GM12878 (cell line): ENCODE measurements around the gene C3orf20. TPM values are rescaled to one million over a fixed set of nuclear protein-coding genes. Genes with fewer than 3 reads are reported as not detected.
A peak's percentile ranks its signal among the peaks of the same experiment; 100 is the strongest.

Experiments
- CBFB ChIP-seq: IDR thresholded peaks from 2 replicates; pipeline ENCODE4 v1.6.1; 2016; ENCODE audit warnings: antibody characterized with exemption, low read depth
- CREM ChIP-seq: IDR thresholded peaks from 2 replicates; pipeline ENCODE4 v1.6.1; 2014; ENCODE audit warnings: antibody characterized with exemption, low read depth
- EED ChIP-seq: sonication (generic); IDR thresholded peaks from 2 replicates; pipeline ENCODE4 v1.6.1; 2016; ENCODE audit warnings: antibody characterized with exemption, low read depth
- MEF2A ChIP-seq: IDR thresholded peaks from 2 replicates; pipeline ENCODE4 v1.6.1; 2011; ENCODE audit warnings: low read depth, mild to moderate bottlenecking, low read length, moderate library complexity; ENCODE audit not compliant: insufficient read depth
- MTA3 ChIP-seq: IDR thresholded peaks from 2 replicates; pipeline ENCODE4 v1.6.1; 2012; ENCODE audit warnings: low read length, inconsistent platforms, borderline replicate concordance
- MYB ChIP-seq: fragments of 150-350 bp; IDR thresholded peaks from 2 replicates; pipeline ENCODE4 v1.6.1; 2014; ENCODE audit warnings: mild to moderate bottlenecking, low read depth, low read length, borderline replicate concordance
- NFIC ChIP-seq: IDR thresholded peaks from 2 replicates; pipeline ENCODE4 v1.6.1; 2012; ENCODE audit warnings: low read depth, mild to moderate bottlenecking, inconsistent platforms, low read length, moderate library complexity
- SRF ChIP-seq, 2 experiments: IDR thresholded peaks; 2 replicates each; pipeline ENCODE4 v1.6.1; 2011; ENCODE audit warnings: low read depth in 2 of 2, low read length in 2 of 2, mild to moderate bottlenecking in 1 of 2, moderate library complexity in 1 of 2
- WRNIP1 ChIP-seq: IDR thresholded peaks from 2 replicates; pipeline ENCODE4 v1.6.1; 2011; ENCODE audit warnings: low read depth, low read length, improper control_type of control experiment, borderline replicate concordance
- polyA plus RNA-seq, 11 experiments: library from polyadenylated mRNA; depleted of rRNA in 4 of 11; unstranded in 6 of 11; stranded (reverse) in 5 of 11; fragments of >200 nt; fragmentation: Nextera tagmentation in 4 of 11; fragmentation: Illumina TruSeq in 1 of 11; extraction: Ambion mirVana in 4 of 11; extraction: Trizol in 1 of 11; gene quantifications; 1 replicate in 1 of 11; 2 replicates in 10 of 11; pipeline versions ENCODE4 v1.2.1 to v1.2.3, GENCODE V29; 2011 to 2016; ENCODE audit warnings: inconsistent platforms in 2 of 11, missing spikeins in 2 of 11, low read depth in 1 of 11
- total RNA-seq, 4 experiments: library from RNA; depleted of rRNA in 3 of 4; stranded (reverse); fragments of >200 nt in 3 of 4; fragmentation: Illumina TruSeq in 1 of 4; extraction: Trizol in 1 of 4; gene quantifications; 2 replicates each; pipeline versions ENCODE4 v1.2.1 to v1.2.3, GENCODE V29; 2013 to 2021
- TF ChIP-seq, protein P1 (sequence below): IDR thresholded peaks from 2 replicates; pipeline ENCODE4 v1.6.1; 2011; ENCODE audit warnings: low read depth, low read length, improper control_type of control experiment, borderline replicate concordance
- TF ChIP-seq, protein P2 (sequence below): IDR thresholded peaks from 2 replicates; pipeline ENCODE4 v1.6.1; 2012; ENCODE audit warnings: improper control_type of control experiment, low read depth, low read length; ENCODE audit not compliant: insufficient replicate concordance
- TF ChIP-seq, protein P3 (sequence below): fragments of 450-650 bp; IDR thresholded peaks from 2 replicates; pipeline ENCODE4 v1.6.1; 2016; ENCODE audit warnings: mild to moderate bottlenecking
- TF ChIP-seq, protein P4 (sequence below): fragments of 450-650 bp; IDR thresholded peaks from 2 replicates; pipeline ENCODE4 v1.6.1; 2017; ENCODE audit warnings: mild to moderate bottlenecking, low read depth, inconsistent platforms; ENCODE audit not compliant: poor library complexity, severe bottlenecking
- TF ChIP-seq, protein P5 (sequence below): fragments of 450-650 bp; IDR thresholded peaks from 2 replicates; pipeline ENCODE4 v1.6.1; 2017; ENCODE audit warnings: mild to moderate bottlenecking

Gene C3orf20
- total and polyA plus RNA-seq, 10 of the 15 experiments (the other 5 are each of a cell fraction or from before 2014, with no cell fraction given) = 0.05 to 2.9 (median 1.0) TPM

DNA sequence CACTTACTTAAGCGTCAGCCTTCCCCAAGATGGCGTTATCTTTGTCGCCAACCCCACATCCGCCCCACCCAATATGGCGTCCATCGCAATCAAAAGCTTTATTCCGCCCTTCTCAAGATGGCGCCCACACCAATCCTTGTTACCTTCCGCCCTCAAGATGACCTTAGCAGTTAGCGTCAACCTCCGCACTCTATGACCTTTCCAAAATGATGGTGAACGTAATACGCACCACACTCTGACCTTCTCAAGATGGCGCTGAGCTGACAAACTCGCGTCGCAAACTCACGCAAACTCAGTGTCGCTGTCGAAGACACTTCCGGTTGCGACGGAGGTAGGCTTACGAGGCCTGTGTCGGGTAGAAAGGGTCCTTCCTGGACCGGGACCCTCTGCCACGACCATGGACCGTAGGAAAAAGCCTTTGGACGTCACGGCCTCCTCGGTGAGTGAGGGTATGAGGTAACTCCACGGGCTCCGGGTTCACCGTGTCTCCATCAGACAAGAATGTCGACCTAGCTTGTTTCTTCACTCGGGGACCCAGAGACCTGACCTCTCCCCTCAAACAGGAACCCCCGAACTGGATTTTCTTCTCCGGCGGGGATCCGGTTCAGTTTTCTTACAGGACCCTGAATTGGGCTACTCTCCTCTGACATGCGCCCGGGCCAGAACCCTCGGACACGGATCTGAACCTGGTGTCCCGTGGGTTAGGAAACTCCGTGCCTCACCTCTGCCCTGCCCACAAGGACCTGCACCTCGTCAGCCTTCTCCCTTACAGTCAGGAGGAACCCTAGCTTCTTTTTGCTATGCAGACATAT, 23.3 kb upstream of the C3orf20 start, which contains the start of gene CCDC174 (continued):
- TF ChIP-seq, protein P1, sequence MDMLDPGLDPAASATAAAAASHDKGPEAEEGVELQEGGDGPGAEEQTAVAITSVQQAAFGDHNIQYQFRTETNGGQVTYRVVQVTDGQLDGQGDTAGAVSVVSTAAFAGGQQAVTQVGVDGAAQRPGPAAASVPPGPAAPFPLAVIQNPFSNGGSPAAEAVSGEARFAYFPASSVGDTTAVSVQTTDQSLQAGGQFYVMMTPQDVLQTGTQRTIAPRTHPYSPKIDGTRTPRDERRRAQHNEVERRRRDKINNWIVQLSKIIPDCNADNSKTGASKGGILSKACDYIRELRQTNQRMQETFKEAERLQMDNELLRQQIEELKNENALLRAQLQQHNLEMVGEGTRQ = no peak
- TF ChIP-seq, protein P2, sequence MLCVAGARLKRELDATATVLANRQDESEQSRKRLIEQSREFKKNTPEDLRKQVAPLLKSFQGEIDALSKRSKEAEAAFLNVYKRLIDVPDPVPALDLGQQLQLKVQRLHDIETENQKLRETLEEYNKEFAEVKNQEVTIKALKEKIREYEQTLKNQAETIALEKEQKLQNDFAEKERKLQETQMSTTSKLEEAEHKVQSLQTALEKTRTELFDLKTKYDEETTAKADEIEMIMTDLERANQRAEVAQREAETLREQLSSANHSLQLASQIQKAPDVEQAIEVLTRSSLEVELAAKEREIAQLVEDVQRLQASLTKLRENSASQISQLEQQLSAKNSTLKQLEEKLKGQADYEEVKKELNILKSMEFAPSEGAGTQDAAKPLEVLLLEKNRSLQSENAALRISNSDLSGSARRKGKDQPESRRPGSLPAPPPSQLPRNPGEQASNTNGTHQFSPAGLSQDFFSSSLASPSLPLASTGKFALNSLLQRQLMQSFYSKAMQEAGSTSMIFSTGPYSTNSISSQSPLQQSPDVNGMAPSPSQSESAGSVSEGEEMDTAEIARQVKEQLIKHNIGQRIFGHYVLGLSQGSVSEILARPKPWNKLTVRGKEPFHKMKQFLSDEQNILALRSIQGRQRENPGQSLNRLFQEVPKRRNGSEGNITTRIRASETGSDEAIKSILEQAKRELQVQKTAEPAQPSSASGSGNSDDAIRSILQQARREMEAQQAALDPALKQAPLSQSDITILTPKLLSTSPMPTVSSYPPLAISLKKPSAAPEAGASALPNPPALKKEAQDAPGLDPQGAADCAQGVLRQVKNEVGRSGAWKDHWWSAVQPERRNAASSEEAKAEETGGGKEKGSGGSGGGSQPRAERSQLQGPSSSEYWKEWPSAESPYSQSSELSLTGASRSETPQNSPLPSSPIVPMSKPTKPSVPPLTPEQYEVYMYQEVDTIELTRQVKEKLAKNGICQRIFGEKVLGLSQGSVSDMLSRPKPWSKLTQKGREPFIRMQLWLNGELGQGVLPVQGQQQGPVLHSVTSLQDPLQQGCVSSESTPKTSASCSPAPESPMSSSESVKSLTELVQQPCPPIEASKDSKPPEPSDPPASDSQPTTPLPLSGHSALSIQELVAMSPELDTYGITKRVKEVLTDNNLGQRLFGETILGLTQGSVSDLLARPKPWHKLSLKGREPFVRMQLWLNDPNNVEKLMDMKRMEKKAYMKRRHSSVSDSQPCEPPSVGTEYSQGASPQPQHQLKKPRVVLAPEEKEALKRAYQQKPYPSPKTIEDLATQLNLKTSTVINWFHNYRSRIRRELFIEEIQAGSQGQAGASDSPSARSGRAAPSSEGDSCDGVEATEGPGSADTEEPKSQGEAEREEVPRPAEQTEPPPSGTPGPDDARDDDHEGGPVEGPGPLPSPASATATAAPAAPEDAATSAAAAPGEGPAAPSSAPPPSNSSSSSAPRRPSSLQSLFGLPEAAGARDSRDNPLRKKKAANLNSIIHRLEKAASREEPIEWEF = peak; percentile 90
- TF ChIP-seq, protein P3, sequence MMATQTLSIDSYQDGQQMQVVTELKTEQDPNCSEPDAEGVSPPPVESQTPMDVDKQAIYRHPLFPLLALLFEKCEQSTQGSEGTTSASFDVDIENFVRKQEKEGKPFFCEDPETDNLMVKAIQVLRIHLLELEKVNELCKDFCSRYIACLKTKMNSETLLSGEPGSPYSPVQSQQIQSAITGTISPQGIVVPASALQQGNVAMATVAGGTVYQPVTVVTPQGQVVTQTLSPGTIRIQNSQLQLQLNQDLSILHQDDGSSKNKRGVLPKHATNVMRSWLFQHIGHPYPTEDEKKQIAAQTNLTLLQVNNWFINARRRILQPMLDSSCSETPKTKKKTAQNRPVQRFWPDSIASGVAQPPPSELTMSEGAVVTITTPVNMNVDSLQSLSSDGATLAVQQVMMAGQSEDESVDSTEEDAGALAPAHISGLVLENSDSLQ = peak; percentile 87
- TF ChIP-seq MTA3 = no peak
- TF ChIP-seq, protein P4, sequence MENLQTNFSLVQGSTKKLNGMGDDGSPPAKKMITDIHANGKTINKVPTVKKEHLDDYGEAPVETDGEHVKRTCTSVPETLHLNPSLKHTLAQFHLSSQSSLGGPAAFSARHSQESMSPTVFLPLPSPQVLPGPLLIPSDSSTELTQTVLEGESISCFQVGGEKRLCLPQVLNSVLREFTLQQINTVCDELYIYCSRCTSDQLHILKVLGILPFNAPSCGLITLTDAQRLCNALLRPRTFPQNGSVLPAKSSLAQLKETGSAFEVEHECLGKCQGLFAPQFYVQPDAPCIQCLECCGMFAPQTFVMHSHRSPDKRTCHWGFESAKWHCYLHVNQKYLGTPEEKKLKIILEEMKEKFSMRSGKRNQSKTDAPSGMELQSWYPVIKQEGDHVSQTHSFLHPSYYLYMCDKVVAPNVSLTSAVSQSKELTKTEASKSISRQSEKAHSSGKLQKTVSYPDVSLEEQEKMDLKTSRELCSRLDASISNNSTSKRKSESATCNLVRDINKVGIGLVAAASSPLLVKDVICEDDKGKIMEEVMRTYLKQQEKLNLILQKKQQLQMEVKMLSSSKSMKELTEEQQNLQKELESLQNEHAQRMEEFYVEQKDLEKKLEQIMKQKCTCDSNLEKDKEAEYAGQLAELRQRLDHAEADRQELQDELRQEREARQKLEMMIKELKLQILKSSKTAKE = peak; percentile 16
- TF ChIP-seq NFIC = no peak
- TF ChIP-seq, protein P5, sequence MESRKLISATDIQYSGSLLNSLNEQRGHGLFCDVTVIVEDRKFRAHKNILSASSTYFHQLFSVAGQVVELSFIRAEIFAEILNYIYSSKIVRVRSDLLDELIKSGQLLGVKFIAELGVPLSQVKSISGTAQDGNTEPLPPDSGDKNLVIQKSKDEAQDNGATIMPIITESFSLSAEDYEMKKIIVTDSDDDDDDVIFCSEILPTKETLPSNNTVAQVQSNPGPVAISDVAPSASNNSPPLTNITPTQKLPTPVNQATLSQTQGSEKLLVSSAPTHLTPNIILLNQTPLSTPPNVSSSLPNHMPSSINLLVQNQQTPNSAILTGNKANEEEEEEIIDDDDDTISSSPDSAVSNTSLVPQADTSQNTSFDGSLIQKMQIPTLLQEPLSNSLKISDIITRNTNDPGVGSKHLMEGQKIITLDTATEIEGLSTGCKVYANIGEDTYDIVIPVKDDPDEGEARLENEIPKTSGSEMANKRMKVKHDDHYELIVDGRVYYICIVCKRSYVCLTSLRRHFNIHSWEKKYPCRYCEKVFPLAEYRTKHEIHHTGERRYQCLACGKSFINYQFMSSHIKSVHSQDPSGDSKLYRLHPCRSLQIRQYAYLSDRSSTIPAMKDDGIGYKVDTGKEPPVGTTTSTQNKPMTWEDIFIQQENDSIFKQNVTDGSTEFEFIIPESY = no peak; the same call in 1 of the 2 replicates
- TF ChIP-seq MYB = peak; percentile 85; the same call in 1 of the 2 replicates
- no peak for TF ChIP-seq EED
- peak in 1 of 2 experiments; percentile 65; a peak in 1 of 4 replicates for TF ChIP-seq SRF (IDR thresholded peaks at IDR 0.05; ENCODE audit: low read depth in 2 of 2, low read length in 2 of 2)
- no peak for TF ChIP-seq WRNIP1
- peak; percentile 64 for TF ChIP-seq CBFB
- TF ChIP-seq MEF2A = 0 out of 2 replicates have a peak, but pooled peaks have one; percentile 56
- TF ChIP-seq CREM = peak; percentile 99
